Measurements from ENCODE around the gene KL. TPM values are rescaled to one million over a fixed set of nuclear protein-coding genes. Genes with fewer than 3 reads are reported as not detected.

Gene KL
- total RNA-seq, 6 experiments from 2014 or later, result 0.07 TPM; not detected in 5

DNA sequence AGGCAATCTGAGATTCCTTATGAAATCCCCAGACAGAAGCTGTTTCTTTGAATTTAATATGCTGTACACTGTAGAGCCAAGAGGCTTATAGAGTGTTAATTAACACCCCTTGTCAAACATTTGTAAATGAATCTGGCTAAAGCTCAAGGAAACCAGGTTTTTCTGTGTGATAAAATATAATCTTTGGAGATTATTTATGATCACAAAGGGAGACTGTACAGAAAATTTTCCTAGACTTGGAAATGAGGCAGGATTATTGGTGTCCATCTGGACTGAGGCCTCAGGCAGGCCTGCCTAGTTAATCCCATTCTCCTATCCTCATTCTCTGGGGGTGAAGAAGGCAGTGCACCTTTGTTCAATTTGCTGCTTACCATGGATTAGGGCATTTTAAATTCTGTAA is 17.8 kb downstream of the KL start:
- peaks cover 16% of the 10 kb centered on the region for H3K27me3 Mint-ChIP-seq (ENCODE audit: insufficient read depth)
- no peak overlapping the region for H3K4me3 Mint-ChIP-seq
- no peak overlapping the region for H3K27ac Mint-ChIP-seq
- no peak for DNase-seq
- H3K4me1 Mint-ChIP-seq (ENCODE audit: low read depth), result peaks cover 9% of the 10 kb centered on the region; the same call in 1 of the 2 replicates
- H3K9me3 Mint-ChIP-seq, result no peaks in the 10 kb centered on the region
- TF ChIP-seq, protein P1, sequence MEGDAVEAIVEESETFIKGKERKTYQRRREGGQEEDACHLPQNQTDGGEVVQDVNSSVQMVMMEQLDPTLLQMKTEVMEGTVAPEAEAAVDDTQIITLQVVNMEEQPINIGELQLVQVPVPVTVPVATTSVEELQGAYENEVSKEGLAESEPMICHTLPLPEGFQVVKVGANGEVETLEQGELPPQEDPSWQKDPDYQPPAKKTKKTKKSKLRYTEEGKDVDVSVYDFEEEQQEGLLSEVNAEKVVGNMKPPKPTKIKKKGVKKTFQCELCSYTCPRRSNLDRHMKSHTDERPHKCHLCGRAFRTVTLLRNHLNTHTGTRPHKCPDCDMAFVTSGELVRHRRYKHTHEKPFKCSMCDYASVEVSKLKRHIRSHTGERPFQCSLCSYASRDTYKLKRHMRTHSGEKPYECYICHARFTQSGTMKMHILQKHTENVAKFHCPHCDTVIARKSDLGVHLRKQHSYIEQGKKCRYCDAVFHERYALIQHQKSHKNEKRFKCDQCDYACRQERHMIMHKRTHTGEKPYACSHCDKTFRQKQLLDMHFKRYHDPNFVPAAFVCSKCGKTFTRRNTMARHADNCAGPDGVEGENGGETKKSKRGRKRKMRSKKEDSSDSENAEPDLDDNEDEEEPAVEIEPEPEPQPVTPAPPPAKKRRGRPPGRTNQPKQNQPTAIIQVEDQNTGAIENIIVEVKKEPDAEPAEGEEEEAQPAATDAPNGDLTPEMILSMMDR (IDR thresholded peaks at IDR 0.05), result no peak
- no peaks in the 10 kb centered on the region for H3K36me3 Mint-ChIP-seq (ENCODE audit: low read depth)

DNA sequence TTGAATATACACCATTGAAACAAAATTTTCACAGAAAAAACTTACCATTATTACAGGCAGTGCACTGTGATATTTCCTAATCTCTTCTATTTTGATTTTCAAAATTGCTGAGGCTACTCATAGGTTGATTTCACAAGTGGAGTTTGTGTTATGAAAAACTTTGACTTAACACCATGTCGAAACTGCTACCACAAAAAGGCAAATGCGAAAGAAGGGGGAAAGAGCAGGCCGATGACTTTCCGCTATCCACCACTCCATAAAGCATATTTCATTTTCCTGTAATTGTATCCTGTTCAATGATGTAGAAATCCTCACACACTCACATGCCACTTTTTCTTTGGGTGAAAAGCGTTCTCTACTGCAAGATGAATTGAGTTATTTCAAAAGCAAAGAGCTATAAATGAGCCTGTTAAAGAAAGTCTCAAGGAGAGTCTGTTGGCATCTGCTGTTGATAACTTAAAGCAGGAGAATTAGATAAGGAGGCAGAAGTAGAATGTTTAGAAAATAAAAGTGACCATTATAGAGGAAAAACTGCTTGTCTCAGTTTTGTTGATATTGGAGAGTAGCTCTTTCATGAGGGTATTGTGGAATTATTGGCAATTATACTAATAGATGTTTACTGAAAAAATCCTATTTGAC is 18.8 kb downstream of the KL start:
- H3K4me1 Mint-ChIP-seq (ENCODE audit: low read depth), result peaks cover 9% of the 10 kb centered on the region; the same call in 1 of the 2 replicates

GRCh38 chr13:33037673-33038072 is 21.4 kb downstream of the KL start:
- H3K36me3 Mint-ChIP-seq (ENCODE audit: low read depth), result no peaks in the 10 kb centered on the region
- TF ChIP-seq, protein P1 (IDR thresholded peaks at IDR 0.05), result no peak
- DNase-seq, result no peak
- peaks cover 18% of the 10 kb centered on the region for H3K27me3 Mint-ChIP-seq (ENCODE audit: insufficient read depth)
- H3K4me1 Mint-ChIP-seq (ENCODE audit: low read depth), result peaks cover under 1% of the 10 kb centered on the region; the same call in 1 of the 2 replicates
- no peaks in the 10 kb centered on the region for H3K9me3 Mint-ChIP-seq
- no peak overlapping the region for H3K4me3 Mint-ChIP-seq
- no peak overlapping the region for H3K27ac Mint-ChIP-seq

More for the DNA sequence above, 18.8 kb downstream of the KL start:
- no peak for DNase-seq
- no peaks in the 10 kb centered on the region for H3K9me3 Mint-ChIP-seq
- peaks cover 20% of the 10 kb centered on the region for H3K27me3 Mint-ChIP-seq (ENCODE audit: insufficient read depth)
- TF ChIP-seq, protein P1 (IDR thresholded peaks at IDR 0.05), result no peak
- H3K27ac Mint-ChIP-seq, result no peak overlapping the region
- H3K36me3 Mint-ChIP-seq (ENCODE audit: low read depth), result no peaks in the 10 kb centered on the region
- no peak overlapping the region for H3K4me3 Mint-ChIP-seq

DNA sequence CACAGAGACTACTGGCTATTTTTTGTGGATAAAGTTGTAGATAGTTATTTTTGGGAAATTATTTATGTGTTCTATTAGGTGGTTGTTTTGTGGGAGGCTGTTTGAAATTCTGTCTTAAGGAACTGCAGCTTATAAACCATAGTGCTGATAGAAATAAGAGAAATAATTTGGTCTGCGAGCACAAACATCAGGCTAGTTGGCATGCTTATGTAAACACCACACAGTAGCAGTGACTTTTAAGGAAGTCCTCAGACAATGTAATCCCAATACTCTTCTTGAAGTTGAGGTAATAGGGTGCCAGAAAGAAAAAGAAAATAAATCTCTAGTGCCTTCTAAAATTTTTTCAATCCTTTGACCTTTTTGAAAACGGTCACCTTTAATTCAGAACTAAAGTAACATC is 23.9 kb downstream of the KL start:
- TF ChIP-seq, protein P1 (IDR thresholded peaks at IDR 0.05), result no peak
- no peaks in the 10 kb centered on the region for H3K9me3 Mint-ChIP-seq
- no peak overlapping the region for H3K27ac Mint-ChIP-seq
- H3K36me3 Mint-ChIP-seq (ENCODE audit: low read depth), result no peaks in the 10 kb centered on the region
- H3K27me3 Mint-ChIP-seq (ENCODE audit: insufficient read depth), result peaks cover 19% of the 10 kb centered on the region
- no peak for DNase-seq
- no peaks in the 10 kb centered on the region for H3K4me1 Mint-ChIP-seq (ENCODE audit: low read depth)
- no peak overlapping the region for H3K4me3 Mint-ChIP-seq

GRCh38 chr13:33045851-33046592 is 29.8 kb downstream of the KL start:
- TF ChIP-seq, protein P1 (IDR thresholded peaks at IDR 0.05), result no peak
- H3K27me3 Mint-ChIP-seq (ENCODE audit: insufficient read depth), result peaks cover 26% of the 10 kb centered on the region
- no peaks in the 10 kb centered on the region for H3K36me3 Mint-ChIP-seq (ENCODE audit: low read depth)
- no peak for DNase-seq
- H3K9me3 Mint-ChIP-seq, result no peaks in the 10 kb centered on the region
- H3K4me3 Mint-ChIP-seq, result no peak overlapping the region
- peaks cover 6% of the 10 kb centered on the region for H3K4me1 Mint-ChIP-seq (ENCODE audit: low read depth)
- no peak overlapping the region for H3K27ac Mint-ChIP-seq
